AML-193 (cell line): ENCODE measurements around the gene BEGAIN.

Experiments
- DNase-seq, 2 experiments: peaks; one replicate each; lab custom pipeline; 2025; lab: John Stamatoyannopoulos, UW

The BEGAIN gene

GRCh38 chr14:100567877-100568163, 19.4 kb downstream of the BEGAIN start:
- no peak for DNase-seq

GRCh38 chr14:100567009-100567876, 20.0 kb downstream of the BEGAIN start:
- DNase-seq, result no peak

- no peak for DNase-seq
These were observed 20.6 kb downstream of the BEGAIN start for GRCh38 chr14:100566586-100566985.

- no peak for DNase-seq
These were observed 21.1 kb downstream of the BEGAIN start for GRCh38 chr14:100566119-100566518.

GRCh38 chr14:100565650-100566049, 21.6 kb downstream of the BEGAIN start:
- no peak for DNase-seq

GRCh38 chr14:100564512-100564911, 22.7 kb downstream of the BEGAIN start:
- no peak for DNase-seq

GRCh38 chr14:100562751-100563150, 24.5 kb downstream of the BEGAIN start:
- DNase-seq, result no peak

- no peak for DNase-seq
These were observed 26.2 kb downstream of the BEGAIN start for GRCh38 chr14:100561005-100561404.

- no peak for DNase-seq
These were observed 26.7 kb downstream of the BEGAIN start for GRCh38 chr14:100560471-100560870.

- no peak for DNase-seq
These were observed 27.8 kb downstream of the BEGAIN start for GRCh38 chr14:100559455-100559854.

GRCh38 chr14:100558966-100559365, 28.3 kb downstream of the BEGAIN start:
- DNase-seq, result no peak

- DNase-seq, result no peak
These were observed 29.0 kb downstream of the BEGAIN start for GRCh38 chr14:100558226-100558625.

- no peak for DNase-seq
These were observed 29.6 kb downstream of the BEGAIN start for GRCh38 chr14:100557658-100558057.

- no peak for DNase-seq
These were observed 30.2 kb downstream of the BEGAIN start for GRCh38 chr14:100556936-100557505.

- DNase-seq, result no peak
These were observed 31.1 kb downstream of the BEGAIN start for GRCh38 chr14:100556140-100556475.

- DNase-seq, result no peak
These were observed 31.6 kb downstream of the BEGAIN start for GRCh38 chr14:100555436-100556139.

- no peak for DNase-seq
These were observed 32.4 kb downstream of the BEGAIN start for GRCh38 chr14:100554696-100555320.

GRCh38 chr14:100554082-100554677, 33.0 kb downstream of the BEGAIN start:
- DNase-seq, result no peak

GRCh38 chr14:100553471-100553870, 33.7 kb downstream of the BEGAIN start:
- no peak for DNase-seq

GRCh38 chr14:100552524-100553125, 34.6 kb downstream of the BEGAIN start:
- no peak for DNase-seq

- DNase-seq, result no peak
These were observed 36.2 kb downstream of the BEGAIN start for GRCh38 chr14:100551056-100551455.
